Peyer's patch (tissue), 4 donors: ENCODE data around the gene RTL5. TPM values are rescaled to one million over a fixed set of nuclear protein-coding genes. Genes with fewer than 3 reads are reported as not detected.

Experiments used
- DNase-seq, 3 donors: peaks; one replicate each; pipeline ENCODE4 v3.0.0-alpha.2; 2017 to 2019
- H3K27ac ChIP-seq, 4 donors: fragments of 200-600 bp; sonication (generic); one replicate each; pipeline ENCODE4 v1.5.1; 2016 to 2019
- H3K27me3 ChIP-seq, 2 donors: fragments of 200-600 bp; sonication (generic); one replicate each; pipeline ENCODE4 v1.5.1; 2019
- H3K36me3 ChIP-seq, 3 donors: fragments of 200-600 bp; sonication (generic); one replicate each; pipeline ENCODE4 v1.5.1; 2016 to 2019
- H3K4me1 ChIP-seq, 4 donors: fragments of 200-600 bp; sonication (generic); one replicate each; pipeline ENCODE4 v1.5.1; 2016 to 2019
- H3K4me3 ChIP-seq, 4 donors: fragments of 200-600 bp; sonication (generic); 1 replicate in 3 of 4; 2 replicates in 1 of 4; pipeline ENCODE4 v1.5.1; 2016 to 2019; ENCODE audit warnings: mild to moderate bottlenecking in 1 of 4
- H3K9me3 ChIP-seq, 4 donors: fragments of 200-600 bp; sonication (generic); one replicate each; pipeline ENCODE4 v1.5.1; 2016 to 2019; ENCODE audit warnings: mild to moderate bottlenecking in 1 of 4
- CTCF ChIP-seq, 6 experiments: fragments of 450-650 bp in 4 of 6; fragments of 200-600 bp in 2 of 6; sonication (generic) in 1 of 6; IDR thresholded peaks; one replicate each; pipeline ENCODE4 v1.5.1; 2017 to 2019; ENCODE audit warnings: antibody characterized with exemption in 6 of 6, mild to moderate bottlenecking in 3 of 6, moderate library complexity in 1 of 6
- POLR2A ChIP-seq, 2 donors: fragments of 450-650 bp; IDR thresholded peaks; one replicate each; pipeline ENCODE4 v1.5.1; 2017; ENCODE audit warnings: antibody characterized with exemption in 2 of 2, mild to moderate bottlenecking in 2 of 2, moderate library complexity in 2 of 2
- total RNA-seq, 4 donors: library from RNA; depleted of rRNA; stranded (reverse); fragments of >200 nt; gene quantifications; one replicate each; pipeline ENCODE4 v1.1.0, GENCODE V29; 2016

RTL5 gene
- total RNA-seq, 4 donors from 2014 or later: 0.18 to 1.7 (median 1.4) TPM

GRCh38 chrX:72128881-72129280 is 2.8 kb downstream of the RTL5 start:
- Histone ChIP-seq H3K4me3 (no peak overlapping the region), H3K9me3 (no peaks in the 10 kb centered on the region), H3K27me3 (no peaks in the 10 kb centered on the region), H3K4me1 (peaks cover 0 to 5% (median 2%) of the 10 kb centered on the region in 4 donors), H3K27ac (no peak overlapping the region), H3K36me3 (no peaks in the 10 kb centered on the region)
- TF ChIP-seq POLR2A (IDR thresholded peaks at IDR 0.05) (no peak), CTCF (IDR thresholded peaks at IDR 0.05) (peak in 2 of 6 experiments; percentile 13 to 20)
- DNase-seq: no peak

DNA sequence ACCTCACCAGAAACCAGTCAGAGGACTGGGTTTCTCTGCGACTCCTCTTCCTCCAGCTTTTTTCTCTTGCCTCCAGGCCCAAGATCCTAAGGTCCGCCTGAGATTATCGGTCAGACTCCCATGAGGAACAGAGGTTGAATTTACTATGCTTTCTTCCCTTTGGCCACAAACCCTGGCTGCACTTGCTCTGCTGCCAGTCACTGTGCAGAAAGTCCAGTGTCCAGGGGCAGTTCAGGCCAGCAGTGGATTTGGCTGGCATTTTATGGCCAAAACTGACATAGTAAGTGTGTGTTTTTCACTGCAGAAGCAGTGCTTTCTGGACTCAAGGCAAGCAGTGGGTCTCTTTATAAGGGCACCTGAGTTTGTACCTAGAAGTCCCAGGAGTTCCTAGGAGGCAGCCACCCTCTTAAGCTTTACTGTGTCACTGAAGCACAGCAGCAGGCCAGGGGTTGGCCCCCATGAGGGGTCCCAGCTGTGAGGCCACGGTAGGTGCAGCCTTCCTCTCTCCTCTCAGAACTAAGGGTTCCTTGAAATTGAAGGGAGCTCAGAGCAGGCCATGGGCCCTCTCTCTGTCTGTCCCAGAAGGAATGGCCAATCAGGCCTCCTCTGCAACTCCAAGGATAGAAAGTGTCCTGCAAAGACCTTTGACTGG is 3.4 kb downstream of the RTL5 start:
- H3K27me3 ChIP-seq: no peaks in the 10 kb centered on the region
- no peak overlapping the region for H3K27ac ChIP-seq
- no peak for DNase-seq
- H3K9me3 ChIP-seq: no peaks in the 10 kb centered on the region
- H3K36me3 ChIP-seq: no peaks in the 10 kb centered on the region
- no peak overlapping the region for H3K4me3 ChIP-seq
- no peak for TF ChIP-seq POLR2A (IDR thresholded peaks at IDR 0.05)
- no peak for TF ChIP-seq CTCF (IDR thresholded peaks at IDR 0.05)
- H3K4me1 ChIP-seq: peaks cover 0 to 5% (median 2%) of the 10 kb centered on the region in 4 donors

DNA sequence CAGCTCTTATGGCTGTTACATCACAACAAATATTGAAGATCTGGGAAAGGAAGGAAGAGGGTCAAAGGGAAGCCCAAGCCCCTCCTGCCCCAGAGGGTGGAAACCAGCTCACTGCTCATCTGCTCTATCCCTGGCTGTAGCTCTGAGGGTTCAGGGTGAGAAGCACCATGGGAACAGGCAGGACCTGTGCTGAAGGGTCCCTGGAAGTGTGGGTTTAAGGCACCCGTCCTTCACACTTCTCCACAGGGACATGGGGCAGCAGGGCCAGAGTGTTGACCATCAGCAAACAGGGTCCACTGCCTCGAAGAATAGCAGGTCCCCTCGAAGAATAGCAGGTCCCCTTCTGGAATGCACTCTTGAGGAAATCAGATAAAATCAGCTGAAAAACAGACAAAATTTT is 4.4 kb downstream of the RTL5 start:
- H3K36me3 ChIP-seq: no peaks in the 10 kb centered on the region
- no peaks in the 10 kb centered on the region for H3K9me3 ChIP-seq
- no peak overlapping the region for H3K27ac ChIP-seq
- TF ChIP-seq CTCF (IDR thresholded peaks at IDR 0.05) (no peak), POLR2A (IDR thresholded peaks at IDR 0.05) (no peak)
- H3K27me3 ChIP-seq: no peaks in the 10 kb centered on the region
- no peak overlapping the region for H3K4me3 ChIP-seq
- H3K4me1 ChIP-seq: peaks cover 0 to 5% (median 2%) of the 10 kb centered on the region in 4 donors
- DNase-seq: no peak

GRCh38 chrX:72126539-72127140 is 5.1 kb downstream of the RTL5 start:
- H3K4me3 ChIP-seq: no peak overlapping the region
- DNase-seq: peak; percentile 76 to 93 (median 83)
- H3K4me1 ChIP-seq: peaks cover 0 to 5% (median 2%) of the 10 kb centered on the region in 4 donors
- no peaks in the 10 kb centered on the region for H3K27me3 ChIP-seq
- peak overlapping the region in 1 of 4 donors; percentile 59 for H3K27ac ChIP-seq
- H3K36me3 ChIP-seq: no peaks in the 10 kb centered on the region
- TF ChIP-seq CTCF (IDR thresholded peaks at IDR 0.05) (peak; percentile 39 to 82 (median 74)), POLR2A (IDR thresholded peaks at IDR 0.05) (no peak)
- no peaks in the 10 kb centered on the region for H3K9me3 ChIP-seq

- peaks cover 0 to 4% (median under 1%) of the 10 kb centered on the region in 4 donors for H3K4me1 ChIP-seq
- H3K4me3 ChIP-seq: no peak overlapping the region
- no peaks in the 10 kb centered on the region for H3K36me3 ChIP-seq
- H3K27me3 ChIP-seq: no peaks in the 10 kb centered on the region
- TF ChIP-seq CTCF (IDR thresholded peaks at IDR 0.05) (no peak), POLR2A (IDR thresholded peaks at IDR 0.05) (no peak)
- DNase-seq: no peak
- H3K27ac ChIP-seq: peak overlapping the region in 2 of 4 donors; percentile 53 to 59
- no peaks in the 10 kb centered on the region for H3K9me3 ChIP-seq
Observed at GRCh38 chrX:72126048-72126415, 5.7 kb downstream of the RTL5 start.
